ENCODE measurements around the gene GCLC.

- TF ChIP-seq POLR2A (IDR thresholded peaks at IDR 0.05), result no peak
- no peak for TF ChIP-seq CTCF (IDR thresholded peaks at IDR 0.05)
- TF ChIP-seq POLR2AphosphoS5 (IDR thresholded peaks at IDR 0.05), result no peak
Measured at GRCh38 chr6:53540129-53540692, 4.7 kb downstream of the GCLC start.
